HG02938 (cell line): ENCODE results near the gene TMEM131.

Experiments used
- ATAC-seq: cut with Tn5 transposase; IDR thresholded peaks from one replicate; pipeline ENCODE4 v1.9.1; 2021; ENCODE audit warnings: mild to moderate bottlenecking, moderate library complexity; ENCODE audit not compliant: unreplicated experiment

The TMEM131 gene

DNA sequence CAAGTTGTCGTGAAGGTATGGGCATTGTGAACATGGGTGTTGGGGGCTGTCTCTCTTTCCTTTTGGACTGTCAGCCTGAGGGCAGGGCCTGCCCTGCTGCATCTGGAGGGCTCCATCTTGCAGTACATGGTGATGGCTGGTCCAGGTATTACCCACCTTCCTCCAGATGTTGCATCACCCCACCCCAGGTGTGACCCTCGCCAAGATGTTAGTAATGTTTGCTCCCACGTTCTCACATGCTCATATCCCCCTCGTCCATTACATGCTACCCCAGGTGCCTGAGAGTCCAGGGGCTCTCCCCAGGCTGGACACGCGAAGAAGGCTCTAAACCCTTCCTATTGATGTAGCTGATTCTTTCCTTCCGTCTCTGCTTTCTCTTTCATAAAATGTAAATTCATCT is 268.5 kb downstream of the TMEM131 start:
- no peak for ATAC-seq

DNA sequence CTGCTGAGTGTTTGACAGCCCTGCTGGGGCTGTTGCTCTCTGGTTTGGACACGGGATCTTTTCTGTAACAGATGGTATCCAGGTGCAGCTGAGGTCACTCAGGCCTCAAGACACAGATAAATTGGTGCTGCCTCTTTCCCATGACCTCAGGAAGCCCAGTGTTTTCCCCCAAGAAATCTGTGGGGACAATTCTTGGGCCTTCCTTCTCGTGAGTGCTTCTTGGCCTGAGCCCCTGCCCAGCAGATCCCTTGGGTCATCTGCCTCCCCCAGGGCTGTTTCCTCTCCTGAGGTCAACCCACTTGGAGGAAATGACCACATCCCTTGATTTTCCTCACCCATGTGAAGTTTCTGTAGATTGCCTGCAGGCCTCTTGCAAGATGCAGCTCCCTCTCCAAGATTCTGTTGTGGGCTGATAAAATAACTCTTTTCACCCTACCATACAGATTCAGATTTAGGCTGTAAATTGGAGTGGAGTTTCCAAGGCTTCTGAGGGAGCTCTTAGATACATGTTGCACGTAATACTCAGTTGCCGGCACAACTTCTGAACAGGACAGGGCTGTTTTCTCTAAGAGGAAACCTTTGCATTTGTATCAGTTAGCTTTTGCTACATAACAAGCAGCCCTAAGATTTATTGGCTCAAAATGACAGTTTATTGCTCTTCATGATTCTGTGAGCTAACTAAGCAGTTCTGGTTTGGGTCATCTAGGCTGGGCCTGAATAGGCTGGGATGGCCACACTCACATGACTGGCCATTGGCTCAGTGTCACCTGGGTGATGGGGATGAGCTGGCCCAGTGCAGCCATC is 269.3 kb downstream of the TMEM131 start:
- no peak for ATAC-seq

DNA sequence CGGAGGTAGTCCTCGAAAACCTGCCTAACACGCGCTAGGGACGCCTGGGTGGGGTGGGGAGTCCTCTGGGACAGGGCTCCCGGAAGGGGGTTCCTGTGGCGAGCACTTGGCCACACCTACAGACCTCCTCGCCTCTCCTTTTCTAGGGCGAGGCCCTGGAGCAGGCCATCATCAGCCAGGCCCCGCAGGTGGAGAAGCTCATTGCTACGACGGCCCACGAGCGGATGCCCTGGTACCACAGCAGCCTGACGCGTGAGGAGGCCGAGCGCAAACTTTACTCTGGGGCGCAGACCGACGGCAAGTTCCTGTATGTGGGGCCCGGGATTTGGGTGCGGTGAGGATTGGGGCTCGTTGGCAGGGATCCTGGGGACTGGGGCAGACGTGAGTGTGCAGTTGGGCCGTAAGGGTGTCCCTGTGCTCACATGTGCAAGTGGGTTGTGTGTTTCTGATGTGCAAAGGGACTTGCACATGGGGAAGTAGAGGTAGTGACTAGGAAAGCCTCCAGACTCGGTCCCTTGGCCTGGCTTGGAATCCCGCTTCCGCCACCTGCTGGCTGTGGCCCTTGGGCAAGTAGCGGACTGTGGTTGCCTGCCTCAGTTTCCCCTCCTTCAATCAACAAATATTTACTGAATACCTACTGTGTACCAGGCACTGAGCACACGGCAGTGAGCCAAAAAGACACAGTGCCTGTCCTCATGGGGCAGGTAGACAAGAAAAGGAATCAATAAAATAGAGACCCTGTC is 270.6 kb downstream of the TMEM131 start:
- ATAC-seq = no peak

DNA sequence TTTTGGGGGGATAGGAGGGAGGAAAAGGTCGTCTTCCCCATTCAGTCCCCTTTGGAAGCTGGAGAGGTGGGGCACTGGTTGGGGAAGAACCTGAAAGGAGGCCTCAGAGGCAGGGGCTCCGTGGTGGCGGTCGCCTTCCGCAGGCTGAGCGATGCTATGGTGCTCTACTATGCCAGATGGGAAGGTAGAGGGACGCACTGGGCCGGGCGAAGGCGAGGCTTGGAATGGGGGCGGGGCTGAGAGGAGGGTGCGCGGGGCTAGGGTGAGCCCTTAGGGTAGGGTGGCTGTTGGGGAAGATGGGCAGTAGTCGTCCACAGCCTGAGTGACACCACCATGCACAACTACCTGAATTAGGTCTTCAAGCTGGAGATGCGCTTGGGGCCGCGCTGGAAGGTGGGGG is 271.2 kb downstream of the TMEM131 start:
- ATAC-seq = no peak

DNA sequence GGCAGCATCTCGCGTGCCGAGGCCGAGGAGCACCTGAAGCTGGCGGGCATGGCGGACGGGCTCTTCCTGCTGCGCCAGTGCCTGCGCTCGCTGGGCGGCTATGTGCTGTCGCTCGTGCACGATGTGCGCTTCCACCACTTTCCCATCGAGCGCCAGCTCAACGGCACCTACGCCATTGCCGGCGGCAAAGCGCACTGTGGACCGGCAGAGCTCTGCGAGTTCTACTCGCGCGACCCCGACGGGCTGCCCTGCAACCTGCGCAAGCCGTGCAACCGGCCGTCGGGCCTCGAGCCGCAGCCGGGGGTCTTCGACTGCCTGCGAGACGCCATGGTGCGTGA is 271.7 kb downstream of the TMEM131 start:
- no peak for ATAC-seq

DNA sequence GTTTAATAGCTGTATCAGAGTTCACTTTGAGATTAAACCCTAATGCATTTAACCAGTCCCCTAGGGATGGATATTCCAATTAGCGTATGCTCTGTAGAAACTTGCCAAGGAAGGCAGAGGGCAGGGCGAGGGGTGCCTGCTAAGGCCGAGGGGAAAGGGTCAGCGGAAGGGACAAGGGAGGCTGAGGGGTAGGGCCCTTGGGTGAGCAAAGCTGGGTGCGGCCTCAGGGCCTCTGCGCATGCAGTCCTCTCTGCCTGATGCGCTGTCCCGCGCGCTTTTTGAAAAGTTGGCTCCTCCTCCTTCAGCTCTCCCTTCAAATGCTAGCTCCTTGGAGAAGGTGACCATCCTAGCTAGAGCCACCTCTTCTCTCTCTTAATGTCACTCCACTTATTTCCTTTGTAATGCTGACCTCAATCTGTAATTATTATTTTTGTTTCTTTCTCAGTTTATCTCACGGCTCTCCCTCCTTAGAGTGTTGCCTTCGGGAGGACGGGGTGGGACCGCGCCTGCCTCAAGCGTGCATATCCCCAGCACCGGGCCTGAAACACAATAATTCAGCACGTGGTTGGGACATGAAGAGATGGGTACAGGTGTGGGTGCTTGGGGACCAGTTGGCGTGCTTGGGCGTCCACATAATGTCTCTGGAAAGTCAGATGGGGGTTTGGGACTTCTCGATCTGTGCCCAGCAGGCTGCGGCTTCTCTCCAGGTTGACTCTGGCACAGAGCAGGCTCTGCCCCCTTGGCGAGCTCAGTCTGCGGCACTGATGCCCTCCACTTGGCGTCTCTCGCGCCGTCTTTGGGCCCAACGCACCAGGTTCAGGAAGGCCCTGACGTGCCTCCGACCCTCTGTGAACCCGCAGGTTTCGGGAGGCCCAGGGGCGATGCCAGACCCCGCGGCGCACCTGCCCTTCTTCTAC is 272.3 kb downstream of the TMEM131 start:
- no peak for ATAC-seq

DNA sequence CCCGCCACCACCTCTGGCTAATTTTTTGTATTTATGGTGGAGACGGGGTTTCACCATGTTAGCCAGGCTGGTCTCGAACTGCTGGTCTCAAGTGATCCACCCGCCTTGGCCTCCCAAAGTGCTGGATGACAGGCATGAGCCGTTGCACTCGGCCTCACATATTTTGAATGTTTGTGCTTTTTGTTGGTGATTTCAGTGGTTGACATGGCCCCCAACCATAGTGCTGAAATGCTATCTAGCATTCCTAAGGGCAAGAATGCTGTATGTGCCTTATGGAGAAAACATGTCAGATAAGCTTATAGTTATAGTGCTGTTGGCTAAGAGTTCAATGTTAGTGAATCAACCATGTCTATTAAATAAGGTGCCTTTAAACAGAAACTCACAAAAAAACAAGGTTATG is 273.5 kb downstream of the TMEM131 start:
- ATAC-seq = no peak

DNA sequence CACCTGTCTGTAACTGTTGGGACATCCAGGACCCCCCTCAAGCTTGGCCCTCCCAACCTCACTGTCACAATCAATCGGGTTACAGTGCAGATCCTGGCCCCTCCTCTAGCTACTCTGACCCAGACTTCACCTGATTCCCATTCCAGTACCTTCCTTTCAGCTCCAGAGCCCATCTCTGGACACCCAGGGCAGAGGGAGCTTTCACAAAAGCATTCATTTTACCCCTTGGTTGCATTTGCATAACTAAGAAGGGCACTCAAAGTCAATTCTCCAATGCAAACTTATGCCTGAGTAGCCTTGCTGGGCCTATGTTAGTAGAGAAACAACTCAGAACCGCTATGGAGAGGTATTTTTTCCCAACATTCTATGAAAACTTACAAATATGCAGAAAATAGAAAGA is 275.0 kb downstream of the TMEM131 start:
- no peak for ATAC-seq

DNA sequence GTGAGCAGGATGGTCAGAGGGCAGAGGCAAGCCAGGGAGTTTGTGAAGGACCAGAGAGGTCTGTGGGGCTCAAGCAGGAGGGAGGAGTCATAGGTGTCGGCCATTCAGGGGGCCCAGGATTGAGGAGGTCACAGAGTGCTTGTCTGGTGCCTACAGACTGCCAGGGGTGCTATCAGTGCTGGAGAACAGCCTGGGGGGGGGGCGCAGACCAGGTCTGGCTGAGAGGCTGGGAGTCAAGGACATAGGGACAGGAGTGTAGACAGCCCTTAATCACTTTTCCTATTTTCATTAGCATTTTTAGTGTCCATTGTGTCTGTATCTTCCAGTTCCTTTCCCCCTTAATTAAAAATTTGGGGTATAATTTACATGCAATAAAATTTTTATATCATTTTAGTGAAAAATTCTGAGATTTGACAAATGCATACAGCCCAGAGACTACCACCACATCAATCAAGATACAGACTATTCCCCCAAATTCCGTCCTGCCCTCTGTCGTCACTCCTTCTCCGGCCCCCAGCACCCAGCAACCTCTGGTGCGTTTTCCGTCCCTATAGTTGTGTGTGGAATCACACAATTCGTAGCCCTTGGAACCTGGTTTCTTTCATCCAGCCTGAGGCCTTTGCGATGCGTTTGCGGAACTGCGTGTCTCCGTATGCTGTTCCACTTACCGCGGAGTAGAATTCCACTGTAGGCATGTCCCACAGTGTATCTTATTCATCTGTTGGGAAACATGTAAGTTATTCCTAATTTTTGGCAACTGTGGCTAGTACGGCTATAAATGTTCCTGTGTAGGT is 276.2 kb downstream of the TMEM131 start:
- ATAC-seq = no peak

DNA sequence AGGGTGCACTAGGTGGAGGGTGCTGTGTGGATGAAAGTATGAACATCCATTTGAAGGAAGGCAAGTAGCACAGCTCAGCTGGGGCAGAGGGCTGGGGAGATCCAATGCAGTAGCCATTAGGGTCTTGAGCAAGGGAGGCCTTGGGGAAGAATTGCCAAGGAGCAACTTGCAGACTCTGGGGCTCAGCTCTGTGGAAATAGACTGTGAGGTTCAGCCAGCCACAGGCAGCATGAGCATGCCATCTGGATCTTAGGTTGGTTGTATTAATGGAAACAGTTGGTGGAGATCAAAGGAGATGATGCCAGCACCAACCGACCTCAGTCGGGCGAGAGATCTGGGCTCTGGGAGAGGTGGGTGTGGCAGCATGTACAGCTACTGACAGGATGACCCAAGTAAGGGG is 276.8 kb downstream of the TMEM131 start:
- ATAC-seq = peak; percentile 19

DNA sequence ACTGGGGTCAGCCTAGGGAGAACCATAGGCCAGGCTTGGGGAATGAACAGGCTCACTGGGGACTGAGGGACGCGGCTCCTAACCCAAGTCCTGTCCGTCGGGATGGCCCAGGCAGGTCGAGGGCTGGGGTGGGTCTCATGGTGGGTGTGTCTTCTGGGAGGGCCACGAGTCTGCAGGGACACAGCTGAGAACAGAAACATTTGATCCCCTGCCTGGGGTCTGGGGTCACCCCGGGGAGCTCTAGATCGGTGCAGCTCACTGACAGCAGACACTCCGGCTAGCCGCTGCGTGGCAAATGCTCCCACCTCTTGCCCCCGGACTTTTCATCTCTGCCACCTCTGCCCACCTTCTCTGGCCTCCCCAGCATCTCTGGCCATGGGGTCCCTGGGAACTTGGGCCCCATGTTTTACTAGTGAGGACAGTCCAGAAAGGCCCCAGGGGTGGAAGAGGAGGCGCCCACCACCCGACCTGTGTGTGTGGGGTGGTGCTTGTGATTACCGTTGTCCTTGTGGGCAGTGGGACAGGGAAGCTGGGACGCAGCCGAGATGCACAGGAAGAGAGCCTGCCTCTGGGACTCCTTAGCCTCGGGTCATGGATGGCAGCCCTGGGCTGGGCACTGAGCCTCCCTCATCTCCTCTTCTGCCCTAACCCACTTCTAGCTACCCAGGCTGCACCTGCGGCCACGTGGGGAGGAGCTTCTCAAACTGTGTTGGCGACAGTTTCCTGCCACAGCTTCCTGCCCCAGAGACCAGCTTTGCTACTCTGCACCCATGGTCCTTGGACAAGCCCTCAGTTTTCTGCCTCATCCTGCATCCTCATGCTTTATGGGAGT is 277.5 kb downstream of the TMEM131 start:
- ATAC-seq = peak; percentile 55

DNA sequence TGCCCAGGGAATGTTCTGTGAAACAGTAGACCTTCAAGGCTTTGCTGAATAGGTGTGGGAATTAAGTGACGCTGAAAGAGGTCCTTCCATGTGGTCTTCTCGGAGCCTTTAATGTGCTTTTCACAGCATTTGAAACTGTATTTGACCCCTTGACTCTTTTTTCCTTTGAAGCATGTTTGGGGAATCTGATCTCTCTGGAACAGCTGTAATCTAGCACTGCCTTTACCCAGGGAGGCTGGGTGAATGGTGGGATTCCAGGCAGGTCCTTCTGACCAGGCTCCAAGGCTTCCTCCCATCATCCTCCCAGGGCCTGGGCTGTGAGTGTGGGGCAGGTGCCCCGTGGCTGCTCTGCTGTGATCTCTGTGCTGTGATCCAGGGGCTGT is 278.1 kb downstream of the TMEM131 start:
- no peak for ATAC-seq

DNA sequence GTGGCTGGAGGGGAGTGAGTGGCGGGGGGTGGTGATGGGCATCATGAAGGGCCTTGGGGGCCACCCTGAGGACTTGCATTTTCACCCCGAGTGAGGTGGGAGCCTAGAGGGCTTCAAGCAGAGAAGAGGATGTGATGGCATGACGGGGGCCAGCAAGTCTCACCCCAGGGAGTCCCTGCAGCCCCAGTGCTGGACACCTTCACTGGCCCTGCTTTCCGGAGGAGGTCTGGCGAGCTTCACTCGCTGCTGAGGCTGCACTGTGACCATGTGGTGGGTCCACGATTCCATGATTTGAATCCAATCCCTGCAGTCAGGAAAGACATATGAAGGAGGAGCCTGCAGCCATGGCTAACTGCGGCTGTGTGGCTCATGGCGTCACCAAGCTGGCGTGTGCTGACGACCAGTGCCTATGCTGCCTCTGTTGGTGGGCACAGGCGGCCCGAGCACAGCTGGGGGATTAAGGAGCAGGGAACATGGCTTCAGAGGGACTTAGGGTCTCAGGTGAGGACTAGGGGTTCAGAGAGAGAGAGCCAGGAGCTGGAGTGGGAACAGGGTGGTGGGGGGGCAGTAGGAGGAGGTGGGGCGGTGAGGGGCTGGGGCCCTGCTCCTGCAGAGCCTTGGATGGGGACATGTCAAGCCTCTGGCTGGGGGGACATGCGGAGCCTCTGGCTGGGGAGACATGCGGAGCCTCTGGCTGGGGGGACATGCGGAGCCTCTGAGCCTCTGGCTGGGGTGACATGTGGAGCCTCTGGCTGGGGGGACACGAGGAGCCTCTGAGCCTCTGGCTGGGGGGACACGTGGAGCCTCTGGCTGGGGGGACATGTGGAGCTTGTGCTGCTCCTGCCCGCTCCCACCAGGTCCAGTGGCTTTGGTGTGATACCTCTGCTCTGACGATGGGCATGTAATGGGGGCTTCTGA is 278.8 kb downstream of the TMEM131 start:
- ATAC-seq = no peak

DNA sequence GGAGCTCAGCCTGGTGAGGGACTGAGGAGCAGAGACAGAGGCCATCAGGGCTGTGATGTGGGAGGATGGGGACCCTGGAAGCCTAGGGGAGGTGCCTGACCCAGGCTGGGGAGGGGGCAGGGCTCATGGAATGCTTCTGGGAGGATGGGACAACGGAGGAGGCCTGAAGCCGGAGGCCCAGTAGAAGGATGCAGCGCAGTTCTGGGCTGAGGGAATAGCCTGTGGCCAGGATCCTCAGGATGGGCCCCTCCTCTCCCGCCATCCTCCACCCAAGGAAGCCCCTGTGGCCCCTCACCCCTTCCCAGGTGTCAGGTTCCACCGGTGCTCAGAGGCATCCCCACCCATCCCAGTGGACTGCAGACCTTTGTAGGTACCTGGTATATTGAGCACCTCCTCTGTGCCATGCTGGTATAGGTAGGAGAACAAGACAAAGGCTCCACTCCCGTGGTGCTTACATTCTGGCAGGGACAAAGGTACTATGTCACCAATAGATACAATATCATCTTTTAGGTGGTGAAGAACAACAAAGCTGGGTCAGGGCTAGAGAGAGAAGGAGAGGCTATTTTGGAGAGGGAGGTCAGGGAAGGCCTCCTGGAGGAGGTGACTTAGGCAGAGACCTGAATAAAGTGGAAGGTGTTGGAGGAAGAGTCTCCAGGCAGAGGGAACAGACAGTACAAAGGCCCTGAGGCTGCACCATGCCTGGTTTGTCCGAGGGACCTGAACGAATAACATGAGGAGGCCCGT is 279.6 kb downstream of the TMEM131 start:
- ATAC-seq = no peak

DNA sequence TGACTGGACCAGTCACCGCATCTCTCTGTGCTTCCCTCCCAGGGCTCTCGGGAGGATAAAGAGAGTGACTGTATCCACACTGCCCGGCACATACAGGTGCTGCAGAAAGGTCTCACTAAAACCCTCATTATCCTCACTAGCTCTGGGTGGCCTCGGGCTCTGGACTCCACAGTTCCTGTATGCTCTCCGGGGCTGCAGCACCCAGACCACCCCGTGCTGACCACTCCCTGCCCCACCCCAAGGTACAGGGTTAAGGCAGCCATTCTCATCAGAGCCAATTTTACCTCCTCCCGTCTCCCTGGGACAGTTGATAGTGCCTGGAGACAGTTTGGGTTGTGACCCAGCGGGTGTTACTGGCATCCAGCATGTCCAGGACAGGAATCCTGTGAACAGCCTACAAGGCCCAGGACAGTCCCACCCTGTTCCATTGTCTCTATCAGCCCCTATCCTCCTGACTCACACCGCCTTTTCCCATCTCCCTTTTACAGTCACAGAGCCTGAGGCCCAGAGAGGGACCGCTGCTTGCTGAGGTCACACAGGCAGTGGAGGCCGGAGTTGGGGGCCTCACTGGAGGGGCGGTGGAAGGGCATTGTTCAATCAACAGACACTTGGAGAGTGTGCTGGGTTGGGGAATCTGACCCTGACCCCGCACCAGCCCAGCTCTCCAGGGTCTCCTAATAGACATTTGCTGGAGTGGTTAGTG is 280.6 kb downstream of the TMEM131 start:
- ATAC-seq = no peak

DNA sequence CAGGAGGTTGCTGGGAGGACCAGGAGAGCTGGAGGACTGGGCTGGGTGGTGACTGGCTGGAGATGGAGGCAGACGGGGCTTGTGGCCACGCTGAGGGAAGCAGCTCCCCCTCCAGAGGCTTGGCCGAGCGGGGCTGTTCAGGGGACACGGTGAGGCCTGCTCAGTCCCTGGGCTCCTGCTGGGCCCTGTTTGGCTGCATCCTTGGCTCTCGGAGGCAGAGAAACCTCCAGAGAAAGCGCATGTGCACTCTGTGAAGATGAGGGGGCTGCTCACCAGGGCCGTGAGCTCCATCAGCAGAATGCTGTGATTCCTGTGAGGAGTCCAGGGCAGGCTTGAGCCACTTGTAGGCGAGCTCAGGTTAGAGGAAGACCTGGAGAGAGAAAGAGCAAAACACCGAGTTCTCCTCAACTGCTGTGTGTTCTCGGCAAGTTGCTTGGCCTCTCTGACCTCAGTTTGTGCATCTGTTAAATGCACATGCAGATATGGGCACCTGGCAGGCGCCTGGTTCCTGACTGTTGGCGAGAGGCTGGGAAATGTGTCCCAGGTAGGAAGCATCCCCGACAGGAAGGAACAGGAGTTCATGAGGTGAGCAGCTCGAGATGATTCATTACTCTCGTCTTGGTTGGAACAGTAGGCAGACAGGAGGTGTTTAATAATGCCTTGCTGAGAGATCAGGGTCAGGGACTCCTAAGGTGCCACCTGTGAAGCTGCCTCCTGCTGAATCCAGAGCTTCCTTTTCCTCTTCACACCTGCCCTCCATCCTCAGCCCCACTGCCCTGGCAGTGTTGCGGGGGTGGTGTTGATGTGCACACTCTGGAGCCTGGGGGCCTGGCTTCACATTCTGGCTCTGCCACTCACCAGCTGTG is 281.4 kb downstream of the TMEM131 start:
- ATAC-seq = no peak
